ENCODE measurements around the gene OR52H1. TPM values are rescaled to one million over a fixed set of nuclear protein-coding genes. Genes with fewer than 3 reads are reported as not detected.

The OR52H1 gene
- total and polyA plus RNA-seq, 2 of the 4 experiments (the other 2 are of a cell fraction): 0.18 TPM; not detected in 1

- Histone ChIP-seq H4K5ac (ENCODE audit: low read depth, low read length) (no peak overlapping the region), H3K4me1 (ENCODE audit: control insufficient read depth, insufficient read depth, low read length) (no peaks in the 10 kb centered on the region), H3K36me3 (ENCODE audit: control insufficient read depth, insufficient read depth, low read length) (no peaks in the 10 kb centered on the region), H3K9me1 (ENCODE audit: insufficient read depth, low read length) (no peaks in the 10 kb centered on the region), H3K4ac (ENCODE audit: low read depth, low read length) (no peak overlapping the region), H2AK9ac (replicated peaks; ENCODE audit: low read depth, low read length, poor library complexity) (no peak overlapping the region), H3K27me3 (ENCODE audit: control insufficient read depth, insufficient read depth, low read length) (peaks cover 3% of the 10 kb centered on the region; the same call in 1 of the 2 replicates), H3K4me2 (ENCODE audit: low read depth, low read length) (no peak overlapping the region), H3K23ac (ENCODE audit: low read depth, low read length) (no peak overlapping the region), H3K9ac (ENCODE audit: low read depth, low read length) (no peak overlapping the region), H3K27ac (ENCODE audit: insufficient read depth, low read length) (no peak overlapping the region), H3K9me3 (ENCODE audit: control insufficient read depth, insufficient read depth, low read length) (no peaks in the 10 kb centered on the region), H2BK20ac (ENCODE audit: low read depth, low read length) (no peak overlapping the region), H3K4me3 (ENCODE audit: insufficient read depth, low read depth, low read length) (no peak overlapping the region), H2AFZ (replicated peaks; ENCODE audit: low read length, poor library complexity) (no peak overlapping the region), H3K56ac (ENCODE audit: extremely low read depth, insufficient read depth, low read length) (no peak overlapping the region), H2BK15ac (ENCODE audit: low read depth, low read length) (no peak overlapping the region), H3K79me1 (ENCODE audit: low read depth in 1 of 2, low read length in 2 of 2) (no peaks in the 10 kb centered on the region), H2BK5ac (ENCODE audit: low read depth, low read length, poor library complexity, severe bottlenecking) (no peak overlapping the region), H3K18ac (ENCODE audit: low read depth, low read length) (no peak overlapping the region), H4K91ac (ENCODE audit: insufficient read depth, low read depth, low read length) (no peak overlapping the region), H4K20me1 (ENCODE audit: insufficient read depth, low read length) (no peaks in the 10 kb centered on the region), H2BK120ac (ENCODE audit: low read depth, low read length) (no peak overlapping the region), H4K8ac (ENCODE audit: low read depth in 2 of 2, low read length in 2 of 2) (no peak overlapping the region), H2AK5ac (ENCODE audit: low read depth, low read length) (no peak overlapping the region), H3K14ac (replicated peaks; ENCODE audit: low read depth, low read length) (no peak overlapping the region)
- CTCF ChIA-PET: interaction anchor here (0.6 kb wide), 1 partner anchor 265 kb away, joined by 3 read pairs; no protein-coding TSS in a partner anchor
- in situ Hi-C loops (cut with MboI; ENCODE audit: low sequenced_read_pairs) (no loop called here), dilution Hi-C loops (cut with HindIII; ENCODE audit: low sequenced_read_pairs, unreplicated experiment) (no loop called here), intact Hi-C loops (cut with micrococcal nuclease) (no loop called here)
- no peak for DNase-seq
- ATAC-seq (ENCODE audit: low read depth): no peak
- BruUV-seq (replicated peaks): no TSS peak
- TF ChIP-seq CTCF (conservative IDR thresholded peaks at IDR 0.05; ENCODE audit: low read depth, low read length): no peak
- POLR2A ChIA-PET (ENCODE audit: unreplicated experiment): no interaction called here
- WGBS, 2 experiments (ENCODE audit: extremely low coverage in 2 of 2, insufficient read length in 1 of 2): 100% methylated on average over 1 of the region's 9 CpGs; no CpG with 5 or more reads in 1 of the 2 experiments
Measured at GRCh38 chr11:5505363-5506048, 42.8 kb downstream of the OR52H1 start.

Measured in IMR-90 (cell line).